Stimulated activated effector memory CD8-positive, alpha-beta T cell treated with anti-CD3 and anti-CD28 coated beads, Interleukin-12 subunit alpha, Interleukin-12 subunit beta, amount 100 ng/mL, for 72 hours (primary cell): ENCODE results near the gene CD82.
"Not testable (repeated sequence)": the region's sequence is repeated elsewhere in the genome, so short reads cannot be mapped to it uniquely, and the experiment has no call there.

ENCODE experiments used
- ATAC-seq: fragments of 150-1000 bp; cut with Tn5 transposase; 2 replicates; pipeline ENCODE4 v1.10.0; 2021
- DNase-seq, 2 donors: peaks; one replicate each; pipeline ENCODE4 v3.0.0; 2021 to 2022; ENCODE audit warnings: low spot score in 2 of 2
- H3K27ac Mint-ChIP-seq: one replicate; pipeline ENCODE4 v1.8.0; 2022; ENCODE audit warnings: mild to moderate bottlenecking, mixed read lengths
- H3K36me3 Mint-ChIP-seq: one replicate; pipeline ENCODE4 v1.8.0; 2022; ENCODE audit warnings: mild to moderate bottlenecking, mixed read lengths
- H3K4me1 Mint-ChIP-seq: one replicate; pipeline ENCODE4 v1.8.0; 2022; ENCODE audit warnings: mixed read lengths
- H3K4me3 Mint-ChIP-seq: one replicate; pipeline ENCODE4 v1.8.0; 2022; ENCODE audit warnings: mild to moderate bottlenecking, mixed read lengths
- H3K9me3 Mint-ChIP-seq: one replicate; pipeline ENCODE4 v1.8.0; 2022; ENCODE audit warnings: mixed read lengths

CD82 gene

GRCh38 chr11:44529895-44530412, 35.5 kb upstream of the CD82 start:
- DNase-seq (no peak), ATAC-seq (peak; percentile 1)
- H3K9me3 Mint-ChIP-seq: no peaks in the 10 kb centered on the region
- peaks cover 29% of the 10 kb centered on the region for H3K4me1 Mint-ChIP-seq
- peaks cover 5% of the 10 kb centered on the region for H3K36me3 Mint-ChIP-seq
- H3K4me3 Mint-ChIP-seq: peak overlapping the region; percentile 13
- H3K27ac Mint-ChIP-seq: peak overlapping the region; percentile 17

DNA sequence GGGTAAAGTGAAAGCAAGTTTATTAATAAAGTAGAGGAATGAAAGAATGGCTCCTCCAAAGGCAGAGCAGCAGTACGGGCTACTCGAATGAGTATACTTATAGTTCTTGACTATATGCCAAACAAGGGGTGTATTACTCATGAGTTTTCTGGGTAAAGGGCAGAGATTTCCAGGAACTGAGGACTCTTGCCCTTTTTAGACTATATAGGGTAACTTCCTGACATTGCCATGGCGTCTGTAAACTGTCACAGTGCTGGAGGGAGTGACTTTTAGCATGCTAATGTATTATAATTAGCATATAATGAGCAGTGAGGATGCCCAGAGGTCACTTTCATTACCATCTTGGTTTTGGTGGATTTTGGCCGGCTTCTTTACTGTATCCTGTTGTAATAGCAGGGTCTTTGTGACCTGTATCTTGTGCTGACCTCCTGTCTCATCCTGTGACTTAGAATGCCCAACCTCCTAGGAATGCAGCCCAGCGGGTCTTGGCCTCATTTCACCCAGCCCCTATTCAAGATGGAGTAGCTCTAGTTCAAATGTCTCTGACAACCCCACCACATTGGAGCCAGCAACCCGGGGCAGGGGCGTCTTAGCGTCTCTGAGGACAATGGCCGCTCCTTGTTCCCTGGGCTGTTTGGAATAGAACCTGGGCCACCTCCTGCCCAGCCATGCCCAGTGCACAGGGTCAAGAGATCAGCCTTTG, 34.9 kb upstream of the CD82 start:
- Mint-ChIP-seq H3K9me3 (no peaks in the 10 kb centered on the region), H3K4me3 (peak overlapping the region; percentile 13), H3K36me3 (peaks cover 5% of the 10 kb centered on the region), H3K4me1 (peaks cover 29% of the 10 kb centered on the region), H3K27ac (peak overlapping the region; percentile 17)
- peak; percentile 25 to 64 for DNase-seq
- peak; percentile 96 for ATAC-seq

GRCh38 chr11:44531116-44531504, 34.4 kb upstream of the CD82 start:
- ATAC-seq (no peak), DNase-seq (no peak)
- peaks cover 29% of the 10 kb centered on the region for H3K4me1 Mint-ChIP-seq
- peak overlapping the region; percentile 17 for H3K27ac Mint-ChIP-seq
- no peaks in the 10 kb centered on the region for H3K9me3 Mint-ChIP-seq
- H3K4me3 Mint-ChIP-seq: peak overlapping the region; percentile 13
- H3K36me3 Mint-ChIP-seq: peaks cover 5% of the 10 kb centered on the region

- no peak for ATAC-seq
- no peak for DNase-seq
- peak overlapping the region; percentile 13 for H3K4me3 Mint-ChIP-seq
- peaks cover 5% of the 10 kb centered on the region for H3K36me3 Mint-ChIP-seq
- H3K27ac Mint-ChIP-seq: peak overlapping the region; percentile 17
- peaks cover 29% of the 10 kb centered on the region for H3K4me1 Mint-ChIP-seq
- no peaks in the 10 kb centered on the region for H3K9me3 Mint-ChIP-seq
These were observed 33.8 kb upstream of the CD82 start for GRCh38 chr11:44531636-44532035.

GRCh38 chr11:44532809-44533208, 32.7 kb upstream of the CD82 start:
- peaks cover 23% of the 10 kb centered on the region for H3K4me1 Mint-ChIP-seq
- H3K9me3 Mint-ChIP-seq: no peaks in the 10 kb centered on the region
- H3K27ac Mint-ChIP-seq: no peak overlapping the region
- H3K36me3 Mint-ChIP-seq: no peaks in the 10 kb centered on the region
- no peak overlapping the region for H3K4me3 Mint-ChIP-seq
- no peak for DNase-seq
- ATAC-seq: no peak

DNA sequence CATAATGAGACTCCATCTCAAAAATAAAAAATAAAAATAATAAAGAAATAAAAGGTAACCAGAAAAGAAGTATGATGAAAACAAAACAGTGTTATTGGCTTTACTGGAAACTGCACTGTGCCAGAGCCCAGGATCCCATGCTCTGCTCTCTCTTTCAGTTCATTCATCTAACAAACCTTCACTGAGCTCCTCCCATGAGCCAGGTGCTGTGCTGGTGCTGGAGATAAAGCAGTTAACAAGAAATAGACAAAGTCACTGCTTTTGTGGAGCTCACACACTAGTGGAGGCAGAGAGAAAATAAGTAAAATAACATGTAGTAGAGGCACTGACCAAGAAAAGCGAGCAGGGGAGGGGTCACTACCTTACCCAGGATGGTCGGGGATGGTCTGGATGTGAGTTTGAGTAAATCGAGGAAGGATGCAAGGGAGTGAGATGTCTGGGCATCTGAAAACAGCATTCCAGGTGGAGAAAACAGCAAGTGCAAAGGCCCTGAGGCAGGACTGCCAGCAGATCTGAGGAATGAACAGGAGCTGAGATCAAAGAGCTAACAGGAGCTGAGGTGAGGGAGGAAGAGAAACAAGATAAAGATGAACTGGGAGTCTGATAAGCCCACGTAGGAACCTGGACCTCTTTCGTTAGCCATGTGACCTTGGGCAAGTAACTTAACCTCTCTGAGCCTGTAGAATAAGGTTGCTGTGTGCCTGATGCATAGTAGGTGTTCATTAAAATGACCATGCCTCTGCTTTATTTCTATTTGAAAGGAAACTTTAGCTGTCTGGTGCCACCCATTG, 31.3 kb upstream of the CD82 start:
- Mint-ChIP-seq H3K36me3 (no peaks in the 10 kb centered on the region), H3K27ac (no peak overlapping the region), H3K9me3 (no peaks in the 10 kb centered on the region), H3K4me1 (peaks cover 23% of the 10 kb centered on the region), H3K4me3 (no peak overlapping the region)
- ATAC-seq (no peak), DNase-seq (no peak)

DNA sequence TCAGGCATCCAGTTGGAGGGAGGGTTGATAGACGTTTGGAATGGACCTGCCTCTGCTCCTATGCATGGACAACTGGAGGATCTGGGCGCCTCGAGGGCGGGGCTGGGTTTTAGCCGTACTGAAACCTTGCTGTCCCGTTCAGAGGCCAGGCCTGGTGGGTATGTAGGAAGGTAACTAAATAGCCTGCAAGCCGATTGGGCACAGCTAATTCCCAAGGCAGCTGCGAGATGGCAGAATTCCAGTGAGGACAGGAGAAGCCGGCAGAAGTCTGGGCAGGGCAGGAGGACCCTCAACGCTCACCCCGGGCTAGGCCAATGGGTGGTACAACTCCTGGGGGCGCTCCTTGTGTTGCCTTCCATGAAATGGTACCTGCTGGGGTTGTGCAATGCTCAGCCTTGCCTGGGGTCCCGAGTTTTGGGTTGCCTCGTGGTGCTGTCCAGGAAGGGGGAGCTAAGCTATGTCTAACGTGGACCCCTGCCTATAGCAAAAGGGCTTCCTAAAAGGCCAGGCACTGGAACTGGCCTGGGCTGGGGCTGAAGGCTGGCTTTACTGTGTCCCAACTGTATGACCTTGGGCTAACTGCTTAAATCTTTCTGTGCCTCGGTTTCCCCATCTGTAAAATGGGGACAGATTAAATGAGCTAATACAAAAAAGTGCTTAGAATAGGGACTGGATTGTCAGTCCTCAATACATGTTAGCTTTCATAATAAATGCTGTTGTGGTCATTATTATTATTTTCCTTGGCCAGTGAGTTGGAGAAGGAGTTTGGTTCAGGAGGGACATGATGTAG, 30.1 kb upstream of the CD82 start:
- no peak overlapping the region for H3K27ac Mint-ChIP-seq
- no peak for ATAC-seq
- DNase-seq: no peak
- no peaks in the 10 kb centered on the region for H3K9me3 Mint-ChIP-seq
- H3K36me3 Mint-ChIP-seq: no peaks in the 10 kb centered on the region
- H3K4me3 Mint-ChIP-seq: no peak overlapping the region
- H3K4me1 Mint-ChIP-seq: peaks cover 15% of the 10 kb centered on the region

GRCh38 chr11:44536788-44537516, 28.5 kb upstream of the CD82 start:
- no peak for DNase-seq
- ATAC-seq: no peak
- H3K4me1 Mint-ChIP-seq: no peaks in the 10 kb centered on the region
- H3K27ac Mint-ChIP-seq: no peak overlapping the region
- no peaks in the 10 kb centered on the region for H3K9me3 Mint-ChIP-seq
- H3K36me3 Mint-ChIP-seq: no peaks in the 10 kb centered on the region
- no peak overlapping the region for H3K4me3 Mint-ChIP-seq

DNA sequence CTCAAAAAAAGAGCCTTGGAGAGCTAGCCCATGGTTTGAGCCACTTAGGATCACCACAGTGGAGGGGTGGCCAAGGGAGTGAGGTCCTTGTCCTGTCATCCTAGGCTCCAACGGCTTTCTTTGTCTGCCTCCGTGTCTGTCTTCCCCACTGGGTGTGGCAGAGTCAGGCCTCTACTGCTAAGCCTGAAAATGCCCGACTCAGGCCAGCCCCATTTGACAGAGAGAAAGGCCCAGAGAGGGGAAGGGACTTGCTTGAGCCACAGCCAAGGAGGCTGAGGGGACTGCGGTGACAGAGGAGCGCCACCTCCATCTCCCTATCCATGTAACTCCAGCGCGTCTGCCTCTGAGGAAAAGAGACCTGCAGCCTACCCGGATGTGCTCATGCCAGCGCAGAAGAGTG, 27.8 kb upstream of the CD82 start:
- ATAC-seq: no peak
- no peaks in the 10 kb centered on the region for H3K36me3 Mint-ChIP-seq
- DNase-seq: no peak
- no peaks in the 10 kb centered on the region for H3K4me1 Mint-ChIP-seq
- no peaks in the 10 kb centered on the region for H3K9me3 Mint-ChIP-seq
- H3K27ac Mint-ChIP-seq: no peak overlapping the region
- no peak overlapping the region for H3K4me3 Mint-ChIP-seq

DNA sequence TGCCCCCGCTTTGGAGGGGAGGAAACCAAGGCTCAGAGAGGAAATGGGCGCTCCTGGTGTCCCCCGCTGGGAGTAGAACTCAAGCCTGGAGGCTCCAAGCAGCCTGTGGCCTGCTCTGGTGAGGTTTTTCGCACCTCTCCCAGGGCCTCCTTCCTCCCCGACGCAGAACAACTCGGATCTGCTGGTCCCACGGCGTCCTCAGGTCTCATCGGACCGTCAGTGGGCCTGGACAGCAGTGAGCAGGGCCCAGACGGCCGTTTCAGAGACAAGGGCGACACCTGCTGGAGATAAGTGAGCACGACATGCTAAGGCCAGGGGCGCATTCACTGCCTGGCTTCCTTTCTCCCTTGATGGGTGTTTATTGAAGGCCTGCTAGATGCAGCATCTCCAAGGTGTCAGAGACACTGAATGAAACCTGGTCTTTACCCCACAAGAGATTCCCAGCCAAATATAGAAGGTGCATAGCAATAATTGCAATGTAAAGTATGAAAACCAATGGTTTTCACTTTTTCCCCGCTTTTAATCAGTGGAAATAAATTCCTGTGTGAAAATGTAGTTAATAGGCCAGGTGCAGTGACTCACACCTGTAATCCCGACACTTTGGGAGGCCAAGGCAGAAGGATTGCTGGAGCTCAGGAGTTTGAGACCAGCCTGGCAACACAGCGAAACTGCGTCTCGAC, 26.9 kb upstream of the CD82 start:
- DNase-seq (peak; percentile 78 to 89), ATAC-seq (peak; percentile 86)
- Mint-ChIP-seq H3K36me3 (no peaks in the 10 kb centered on the region), H3K9me3 (no peaks in the 10 kb centered on the region), H3K4me3 (no peak overlapping the region), H3K27ac (no peak overlapping the region), H3K4me1 (no peaks in the 10 kb centered on the region)

- Mint-ChIP-seq H3K9me3 (no peaks in the 10 kb centered on the region), H3K36me3 (no peaks in the 10 kb centered on the region), H3K27ac (no peak overlapping the region), H3K4me3 (no peak overlapping the region), H3K4me1 (no peaks in the 10 kb centered on the region)
- DNase-seq (no peak), ATAC-seq (no peak)
These were observed 25.5 kb upstream of the CD82 start for GRCh38 chr11:44539971-44540370.

DNA sequence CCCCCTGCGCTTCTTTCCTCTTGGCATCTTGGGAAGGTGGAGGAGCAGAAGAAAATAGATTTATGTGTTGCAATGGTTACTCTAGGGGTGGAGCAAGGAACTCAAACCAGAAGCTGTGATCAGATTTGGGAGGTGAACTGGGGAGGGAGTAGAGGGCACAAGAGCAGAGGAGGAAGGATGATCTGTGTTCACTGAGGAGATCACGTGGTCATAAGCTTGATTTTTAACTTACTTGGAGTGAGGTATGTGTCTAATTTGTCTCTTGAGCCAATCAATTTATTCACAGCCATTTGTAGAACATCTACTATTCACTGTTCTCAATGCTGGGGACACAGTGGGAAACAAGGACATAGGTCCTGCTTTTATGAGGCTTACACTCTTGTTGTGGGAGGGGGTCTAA, 24.8 kb upstream of the CD82 start:
- no peaks in the 10 kb centered on the region for H3K9me3 Mint-ChIP-seq
- DNase-seq: no peak
- no peaks in the 10 kb centered on the region for H3K4me1 Mint-ChIP-seq
- H3K27ac Mint-ChIP-seq: no peak overlapping the region
- ATAC-seq: no peak
- H3K36me3 Mint-ChIP-seq: no peaks in the 10 kb centered on the region
- H3K4me3 Mint-ChIP-seq: no peak overlapping the region

DNA sequence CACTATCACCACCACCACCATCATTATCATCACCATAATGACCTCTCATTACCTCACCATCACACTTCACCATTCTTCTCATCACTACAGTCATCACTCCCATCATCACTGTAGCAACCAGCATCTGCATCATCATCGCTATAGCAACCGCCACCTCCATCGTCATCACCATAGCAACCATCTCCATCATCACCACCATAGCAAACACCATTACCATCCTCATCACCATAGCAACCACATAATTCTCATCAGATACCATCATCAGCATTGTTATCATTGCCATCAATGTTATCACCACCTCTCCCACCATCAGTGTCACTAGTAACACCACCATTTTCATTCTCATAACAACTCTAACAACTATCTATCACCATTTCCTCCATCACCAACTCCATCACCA, 23.1 kb upstream of the CD82 start:
- no peaks in the 10 kb centered on the region for H3K9me3 Mint-ChIP-seq
- H3K27ac Mint-ChIP-seq: no peak overlapping the region
- DNase-seq: no peak
- no peaks in the 10 kb centered on the region for H3K36me3 Mint-ChIP-seq
- H3K4me1 Mint-ChIP-seq: no peaks in the 10 kb centered on the region
- ATAC-seq: peak; percentile 58
- H3K4me3 Mint-ChIP-seq: no peak overlapping the region

DNA sequence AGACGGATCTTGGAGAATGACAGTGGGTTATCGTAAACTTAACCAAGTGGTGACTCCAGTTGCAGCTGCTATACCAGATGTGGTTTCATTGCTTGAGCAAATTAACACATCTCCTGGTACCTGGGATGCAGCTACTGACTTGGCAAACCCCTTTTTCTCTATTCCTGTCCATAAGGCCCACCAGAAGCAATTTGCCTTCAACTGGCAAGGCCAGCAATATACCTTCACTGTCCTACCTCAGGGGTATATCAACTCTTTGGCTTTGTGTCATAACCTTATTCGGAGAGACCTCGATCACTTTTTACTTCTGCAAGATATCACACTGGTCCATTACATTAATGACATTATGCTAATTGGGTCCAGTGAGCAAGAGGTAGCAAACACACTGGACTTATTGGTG, 18.5 kb upstream of the CD82 start:
- not testable (repeated sequence) for H3K9me3 Mint-ChIP-seq, H3K4me1 Mint-ChIP-seq, DNase-seq, ATAC-seq, H3K27ac Mint-ChIP-seq, H3K36me3 Mint-ChIP-seq, H3K4me3 Mint-ChIP-seq
